ENCODE data around the gene CDKAL1. TPM values are rescaled to one million over a fixed set of nuclear protein-coding genes. Genes with fewer than 3 reads are reported as not detected.
A peak's percentile ranks its signal among the peaks of the same experiment; 100 is the strongest.

The CDKAL1 gene
- total and polyA plus RNA-seq, 2 of the 13 experiments (the other 11 are each of a cell fraction or from before 2014, with no cell fraction given) = 9.5 to 27.7 TPM

GRCh38 chr6:21111093-21111725 lies 577.0 kb downstream of the CDKAL1 start (continued):
- TF ChIP-seq ZNF609 (CRISPR knock-in tag; IDR thresholded peaks at IDR 0.05; ENCODE audit: borderline replicate concordance) (peak; percentile 75; the same call in 1 of the 2 replicates), FOXP1 (IDR thresholded peaks at IDR 0.05) (no peak; the same call in 1 of the 2 replicates), FOXP1 (CRISPR knock-in tag; IDR thresholded peaks at IDR 0.05) (peak; percentile 96), ZSCAN9 (CRISPR knock-in tag; IDR thresholded peaks at IDR 0.05; ENCODE audit: borderline replicate concordance) (peak; percentile 48; the same call in 1 of the 2 replicates), MAF1 (CRISPR knock-in tag; IDR thresholded peaks at IDR 0.05; ENCODE audit: borderline replicate concordance) (no peak), DNMT3B (CRISPR knock-in tag; conservative IDR thresholded peaks at IDR 0.05) (peak; percentile 46; the same call in 1 of the 2 replicates), KAT8 (CRISPR knock-in tag; IDR thresholded peaks at IDR 0.05) (peak; percentile 75), ZNF792 (CRISPR knock-in tag; IDR thresholded peaks at IDR 0.05) (no peak), MIXL1 (CRISPR knock-in tag; IDR thresholded peaks at IDR 0.05) (peak; percentile 71), ZSCAN5A (CRISPR knock-in tag; IDR thresholded peaks at IDR 0.05; ENCODE audit: borderline replicate concordance) (0 out of 2 replicates have a peak, but pooled peaks have one; percentile 29), SP140L (CRISPR knock-in tag; IDR thresholded peaks at IDR 0.05; ENCODE audit: borderline replicate concordance) (no peak), YY1 (IDR thresholded peaks at IDR 0.05; ENCODE audit: insufficient read depth, insufficient replicate concordance, low read depth, low read length) (peak; percentile 45), DPF2 (CRISPR knock-in tag; IDR thresholded peaks at IDR 0.05; ENCODE audit: borderline replicate concordance, low read depth) (peak; percentile 70), HNF1A (IDR thresholded peaks at IDR 0.05; ENCODE audit: low read depth) (peak; percentile 56; the same call in 1 of the 2 replicates), HNF1A (CRISPR knock-in tag; IDR thresholded peaks at IDR 0.05; ENCODE audit: borderline replicate concordance) (peak; percentile 57; the same call in 1 of the 2 replicates), KDM3A (CRISPR knock-in tag; IDR thresholded peaks at IDR 0.05; ENCODE audit: low read depth) (0 out of 2 replicates have a peak, but pooled peaks have one; percentile 68), POGK (CRISPR knock-in tag; conservative IDR thresholded peaks at IDR 0.05) (peak; percentile 61; the same call in 1 of the 2 replicates), NR2F6 (IDR thresholded peaks at IDR 0.05) (peak; percentile 96), NR2F6 (CRISPR knock-in tag; IDR thresholded peaks at IDR 0.05) (peak; percentile 96)
